Mesenteric fat pad (tissue), 1 donor: ENCODE results near the gene INTS6. TPM values are rescaled to one million over a fixed set of nuclear protein-coding genes. Genes with fewer than 3 reads are reported as not detected.
"Not testable (repeated sequence)": the region's sequence is repeated elsewhere in the genome, so short reads cannot be mapped to it uniquely, and the experiment has no call there.

Experiments used
- DNase-seq: peaks from one replicate; pipeline ENCODE4 v3.0.0-alpha.2; 2020; ENCODE audit warnings: low spot score
- total RNA-seq: library from RNA; stranded (reverse); fragmentation: NEBNext Ultra II Directional; extraction: Animal tissue kit (Norgen Biotek cat#: 25700); gene quantifications from one replicate; pipeline ENCODE4 v1.2.1, GENCODE V29; 2021
- donor health status: DM: yes; HTN: yes; CAD: no.

The INTS6 gene
- total RNA-seq, 1 donor from 2014 or later: 39.8 TPM

DNA sequence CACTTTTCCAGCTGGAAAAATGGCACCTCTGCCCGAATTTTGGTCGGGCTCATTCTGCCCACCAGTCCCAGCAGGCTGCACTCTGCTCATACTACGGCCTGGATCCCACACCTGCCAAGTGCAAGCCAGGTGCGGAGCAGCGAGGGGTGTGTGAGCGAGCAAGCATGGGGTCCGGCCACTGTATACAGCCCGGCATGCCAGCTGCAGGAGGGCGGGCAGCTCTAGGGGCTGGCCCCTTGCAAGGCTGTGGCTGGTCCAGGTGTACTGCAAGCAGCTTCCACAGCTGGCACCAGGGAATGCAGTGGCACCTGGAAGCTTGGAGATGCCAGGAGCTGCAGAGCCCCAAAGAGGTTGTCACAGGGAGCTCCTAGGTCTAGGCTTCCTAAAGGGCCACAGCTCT, 2.7 kb upstream of the INTS6 start:
- DNase-seq: no peak

DNA sequence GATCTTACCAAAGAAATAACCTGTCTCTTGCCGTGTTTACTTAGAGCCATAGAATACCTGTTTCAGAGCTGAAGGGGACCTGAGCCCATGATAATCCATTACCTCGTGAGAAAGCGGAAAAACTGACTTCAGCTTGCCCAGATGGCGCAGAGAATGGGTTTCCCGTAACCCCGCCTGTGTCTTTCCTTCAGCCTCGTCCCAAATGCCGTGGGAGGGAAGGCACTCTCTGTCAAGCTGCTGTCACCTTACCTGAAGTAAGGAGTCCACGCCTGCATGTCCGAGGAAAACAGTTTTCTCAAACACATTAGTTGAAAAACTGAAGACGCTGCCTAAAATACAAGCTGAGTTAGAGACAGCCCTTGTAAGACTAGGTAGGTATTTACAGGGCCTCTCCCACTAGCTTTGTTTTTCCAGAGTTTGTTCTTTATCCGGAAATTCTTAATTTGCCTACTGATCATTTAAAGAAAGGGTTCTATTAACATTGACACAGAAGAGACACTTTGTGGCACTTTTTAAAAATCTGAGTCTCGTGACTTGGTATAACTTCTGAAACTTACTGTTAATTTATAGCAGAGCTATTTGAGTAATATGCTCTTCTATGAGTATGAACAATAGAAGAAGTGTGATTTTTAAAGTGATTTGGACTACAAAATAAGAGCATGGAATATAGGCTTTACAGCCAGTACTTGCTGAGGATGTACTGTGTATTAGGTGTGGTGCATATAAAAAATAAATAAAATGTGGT, 1.3 kb upstream of the INTS6 start:
- no peak for DNase-seq

DNA sequence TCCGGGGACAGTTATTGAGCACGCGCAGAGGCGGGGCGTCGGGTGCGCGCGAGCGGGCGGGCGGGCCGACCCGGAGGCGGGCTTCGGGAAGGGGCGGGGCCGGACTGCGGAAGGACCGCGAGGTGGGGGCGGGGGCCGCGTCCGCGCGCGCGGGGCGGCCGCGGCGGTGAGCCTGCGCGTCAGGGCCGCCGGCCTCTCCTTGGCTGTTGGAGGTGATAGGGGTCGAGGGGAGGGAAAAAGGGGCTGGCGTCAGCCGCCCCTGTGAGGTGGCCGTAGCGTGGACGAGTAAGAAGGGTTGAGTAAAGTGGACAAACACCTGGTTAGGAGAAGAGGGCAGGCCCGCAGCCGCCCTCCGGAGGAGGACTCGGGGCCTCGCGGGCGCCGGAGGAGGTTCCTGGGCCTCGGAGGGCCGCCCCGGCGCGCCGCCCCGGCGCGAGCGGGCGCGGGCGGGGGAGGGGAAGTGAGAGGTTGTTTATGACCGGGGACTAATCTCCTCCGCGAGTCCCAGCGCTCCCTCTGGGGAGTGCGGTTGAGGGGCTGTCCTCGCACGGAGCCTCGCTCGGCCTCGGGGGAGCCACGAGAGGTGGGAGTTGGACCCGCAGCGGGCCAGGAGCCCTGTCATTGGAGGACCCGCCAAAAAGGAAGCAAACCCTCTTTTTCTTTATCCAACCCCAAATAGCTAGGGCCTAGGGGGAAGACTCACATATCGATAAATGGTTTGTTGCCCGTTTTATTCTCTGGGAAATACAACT, 547 bp upstream of the INTS6 start:
- peak; percentile 93 for DNase-seq

DNA sequence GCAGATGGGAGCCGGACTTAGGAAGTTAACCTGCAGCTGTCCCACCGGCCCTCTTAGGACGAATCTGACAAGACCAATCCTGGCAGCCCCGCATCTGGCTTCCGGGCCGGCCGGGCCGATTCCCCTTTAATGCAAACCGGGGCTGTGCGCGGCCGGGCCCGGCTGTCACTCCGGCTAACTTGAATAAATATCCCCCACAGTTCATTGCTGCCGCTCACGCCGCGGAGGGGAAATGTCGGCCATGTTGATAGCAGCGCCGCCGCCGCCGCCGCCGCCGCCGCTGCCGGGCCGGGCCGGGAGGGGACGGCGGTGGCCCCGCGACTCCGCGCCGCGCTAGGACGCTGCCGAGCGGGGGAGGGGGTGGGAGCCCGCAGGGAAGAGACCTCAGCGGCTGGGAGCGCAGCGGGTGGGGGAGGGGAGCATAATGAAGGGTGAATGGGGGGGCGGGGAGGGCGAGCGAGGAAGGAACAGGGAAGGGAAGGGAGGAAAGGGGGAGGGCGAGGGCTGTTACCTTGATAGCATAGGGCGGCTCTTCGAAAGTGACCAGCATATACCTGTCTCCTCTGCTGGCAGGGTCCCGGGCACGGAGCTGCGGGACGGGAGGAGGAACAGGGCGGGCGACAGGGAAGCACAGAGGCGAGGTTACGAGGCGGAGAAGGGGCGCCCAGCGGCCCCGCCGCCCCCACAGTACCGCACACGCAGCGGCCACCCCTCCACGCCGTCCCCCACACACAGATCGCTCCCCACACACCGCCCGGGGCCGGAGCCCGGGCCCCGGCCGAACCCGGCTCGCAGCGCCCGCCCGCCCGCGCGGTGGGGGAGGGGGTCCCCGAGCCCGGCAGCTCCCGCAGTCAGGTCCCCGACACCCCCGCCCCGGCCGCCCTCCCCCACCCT, 1.1 kb downstream of the INTS6 start:
- DNase-seq: peak; percentile 95

DNA sequence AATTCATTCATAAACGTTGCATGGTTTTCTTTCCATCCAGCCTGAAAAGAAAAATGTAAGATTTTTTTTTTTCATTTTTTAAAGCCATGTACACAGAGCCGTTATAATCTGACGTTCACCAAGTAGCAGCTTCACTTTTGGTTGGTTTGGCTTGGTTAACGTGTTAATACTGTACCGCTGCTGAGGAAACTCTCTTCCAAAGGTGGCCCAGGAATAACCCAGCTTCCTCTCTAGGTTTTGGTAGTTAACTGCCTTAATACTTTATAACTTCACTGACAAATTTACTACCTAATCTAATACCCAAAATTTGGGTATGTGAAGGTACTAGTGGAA, 1.7 kb downstream of the INTS6 start:
- DNase-seq: no peak

DNA sequence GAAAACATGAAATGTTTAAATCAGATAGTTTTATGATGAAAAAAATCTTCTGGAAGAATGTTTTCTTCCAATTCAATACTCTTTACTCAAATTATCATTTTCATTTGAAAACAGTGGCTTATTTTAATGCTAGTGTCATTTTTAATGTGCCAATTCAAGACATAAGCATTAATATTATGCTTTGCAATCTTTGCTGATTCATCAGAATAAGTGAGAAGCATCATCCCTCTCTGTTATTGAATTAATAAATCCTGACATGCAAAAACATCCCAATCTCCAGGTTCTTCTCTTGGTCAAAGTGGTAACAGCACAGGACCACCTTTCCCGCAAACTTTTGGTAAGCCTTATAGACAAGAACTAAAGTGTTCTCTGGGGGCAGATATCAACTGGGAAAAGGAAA, 3.8 kb downstream of the INTS6 start:
- no peak for DNase-seq

DNA sequence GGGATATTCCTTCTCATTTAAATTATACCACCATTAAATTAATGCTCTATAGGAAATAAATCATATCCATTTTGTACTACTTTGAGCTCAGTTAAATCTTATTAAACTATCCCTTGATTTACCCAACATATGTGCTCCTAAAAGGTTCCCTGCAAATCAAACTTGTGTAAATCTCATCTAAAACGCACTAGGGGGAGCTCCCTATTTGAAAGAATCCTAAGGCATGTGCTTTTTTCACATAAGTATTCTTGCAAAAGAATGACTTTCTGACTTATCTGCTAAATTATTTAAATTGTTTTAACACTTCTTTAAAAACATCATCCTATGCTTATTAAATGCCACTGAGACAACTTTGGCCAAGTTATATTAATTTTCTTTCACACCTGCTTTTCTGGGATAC, 7.9 kb downstream of the INTS6 start:
- DNase-seq: no peak

DNA sequence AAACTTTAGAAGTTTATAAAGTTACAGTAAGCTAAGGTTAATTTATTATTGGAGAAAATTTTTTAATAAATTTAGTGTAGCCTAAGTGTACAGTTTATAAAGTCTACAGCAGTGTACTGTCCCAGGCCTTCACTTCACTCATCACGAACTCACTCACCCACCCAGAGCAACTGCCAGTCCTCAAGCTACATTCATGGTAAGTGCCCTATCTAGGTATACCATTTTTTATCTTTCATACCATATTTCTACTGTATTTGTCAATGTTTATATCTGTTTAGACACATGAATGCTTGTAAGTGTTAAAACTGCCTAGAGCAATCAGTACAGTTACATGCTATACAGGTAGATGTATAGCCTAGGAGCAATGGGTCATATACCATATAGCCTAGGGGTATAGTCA, 12.5 kb downstream of the INTS6 start:
- DNase-seq: no peak

DNA sequence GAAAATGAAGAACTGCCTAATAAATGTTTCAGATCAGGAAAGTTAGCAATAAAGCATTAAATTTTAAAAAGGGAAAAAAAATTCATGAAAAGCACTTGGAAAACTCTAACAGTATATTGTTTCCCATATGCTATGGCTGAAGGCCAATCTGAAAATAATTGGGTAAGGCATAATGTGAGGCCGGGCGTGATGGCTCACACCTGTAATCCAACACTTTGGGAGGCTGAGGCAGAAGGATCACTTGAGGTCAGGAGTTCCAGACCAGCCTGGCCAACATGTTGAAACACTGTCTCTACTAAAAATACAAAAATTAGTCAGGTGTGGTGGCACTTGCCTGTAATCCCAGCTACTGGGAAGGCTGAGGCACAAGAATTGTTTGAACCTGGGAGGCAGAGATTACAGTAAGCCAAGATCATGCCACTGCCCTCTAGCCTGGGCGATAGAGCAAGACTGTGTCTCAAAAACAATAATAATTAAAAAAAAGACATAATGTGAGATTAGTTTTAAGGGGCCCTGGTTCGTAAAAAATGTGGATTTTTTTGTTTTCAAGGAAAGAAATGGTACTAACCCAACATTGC, 15.2 kb downstream of the INTS6 start:
- DNase-seq: no peak

DNA sequence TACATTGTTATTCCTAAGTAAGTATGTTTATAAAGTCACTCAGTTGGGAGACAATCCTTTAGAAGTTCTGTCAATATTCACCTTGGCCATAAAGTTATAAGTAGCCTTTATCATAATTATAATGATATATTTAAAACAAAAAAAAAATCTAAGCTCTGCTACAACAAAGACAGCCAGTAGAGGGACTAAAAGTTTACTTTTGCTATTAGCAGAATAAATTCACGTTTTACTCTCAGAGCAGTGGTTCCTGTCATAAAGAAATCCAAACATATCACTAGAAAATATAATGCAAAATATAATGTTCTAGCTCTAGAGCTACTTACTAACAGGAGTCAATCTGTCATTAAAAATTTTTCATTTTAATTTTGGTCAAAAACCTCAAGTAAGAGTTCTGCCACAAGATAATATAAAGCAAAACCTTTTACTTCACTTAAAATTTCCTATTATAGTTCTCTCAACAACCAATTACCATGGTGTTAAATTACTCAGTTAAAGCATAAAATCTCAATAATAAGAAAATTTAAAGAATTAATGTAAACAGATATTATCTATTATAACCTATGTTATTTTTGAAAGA, 17.7 kb downstream of the INTS6 start:
- DNase-seq: no peak

DNA sequence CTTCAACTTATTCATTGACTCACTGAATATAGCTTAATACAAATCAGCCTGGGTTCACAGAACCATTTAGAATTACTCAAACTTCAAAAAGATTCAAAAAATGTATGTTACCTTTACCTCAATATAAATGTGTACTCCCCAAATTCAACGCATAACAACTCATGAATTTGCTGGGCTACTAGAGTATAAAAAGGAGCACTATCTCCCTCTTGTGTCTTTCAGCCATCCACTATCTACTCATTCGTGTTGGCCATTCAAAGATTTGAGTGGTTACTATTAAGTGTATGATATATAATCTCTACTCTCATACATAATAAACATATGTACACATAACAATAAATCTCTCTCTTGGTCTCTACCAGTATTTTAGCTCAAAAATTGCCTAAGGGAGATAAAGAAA, 20.3 kb downstream of the INTS6 start:
- no peak for DNase-seq

DNA sequence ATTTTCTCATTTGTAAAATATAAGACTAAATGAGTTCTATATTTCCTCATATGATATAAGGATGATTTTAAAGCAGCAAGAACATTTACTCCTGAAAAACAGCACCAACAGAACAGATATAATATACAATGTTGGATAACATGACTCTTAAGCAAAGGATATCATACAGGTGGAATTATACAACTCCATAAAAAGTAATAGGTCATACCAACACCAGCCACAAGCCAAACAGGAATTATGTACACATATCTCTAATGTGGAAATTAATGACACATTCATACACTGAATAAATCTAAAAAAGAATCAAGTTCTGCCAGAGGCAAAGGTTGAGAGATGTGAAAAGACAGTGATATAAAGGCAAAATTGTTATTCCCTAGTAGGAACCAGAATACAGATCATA, 25.9 kb downstream of the INTS6 start:
- DNase-seq: no peak

DNA sequence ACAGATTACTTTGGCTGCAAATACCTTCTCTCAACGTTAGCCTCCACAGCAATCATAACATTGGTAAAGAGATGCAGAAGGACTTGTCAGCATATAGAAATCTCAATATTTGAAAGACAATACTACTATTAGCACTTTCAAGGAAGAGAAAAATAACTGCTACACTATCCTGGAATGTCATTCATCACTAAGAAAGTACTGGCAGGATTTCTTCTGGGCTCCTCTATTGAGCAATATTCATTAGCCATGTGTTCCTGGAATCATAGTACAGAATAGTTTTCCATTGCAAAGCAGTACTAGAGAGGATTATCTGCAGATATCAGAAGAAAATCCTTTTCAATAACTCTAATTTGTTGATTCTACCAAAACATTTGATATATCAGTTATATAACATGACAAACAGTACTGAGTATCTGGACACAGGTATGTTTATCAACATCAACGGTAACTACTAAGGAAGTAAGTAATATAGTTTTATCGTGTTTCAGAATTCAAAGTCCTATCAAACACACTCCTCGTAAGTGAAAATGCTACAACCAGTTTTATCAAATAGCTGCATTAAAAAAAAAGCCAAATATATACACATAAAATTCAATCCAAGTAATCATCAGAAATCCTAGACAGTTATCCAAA, 27.3 kb downstream of the INTS6 start:
- DNase-seq: no peak

DNA sequence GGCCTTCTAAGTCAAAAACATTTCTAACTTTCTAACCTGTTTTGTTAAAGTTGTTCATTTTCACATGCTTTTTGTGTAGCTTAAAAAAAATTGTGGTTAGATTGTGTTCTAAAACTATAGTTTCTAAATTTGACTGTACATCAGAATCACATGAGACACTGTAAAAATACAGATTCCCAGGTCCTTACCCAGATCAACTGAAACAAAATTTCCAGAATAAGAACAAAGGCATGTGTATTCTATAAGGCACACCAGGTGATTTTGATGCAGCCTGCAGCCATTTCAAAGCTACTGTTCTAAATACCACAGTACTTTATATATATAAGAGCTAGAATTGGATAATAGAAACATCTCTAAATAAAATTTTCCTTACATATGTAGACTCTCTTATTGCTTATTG, 29.1 kb downstream of the INTS6 start:
- no peak for DNase-seq

DNA sequence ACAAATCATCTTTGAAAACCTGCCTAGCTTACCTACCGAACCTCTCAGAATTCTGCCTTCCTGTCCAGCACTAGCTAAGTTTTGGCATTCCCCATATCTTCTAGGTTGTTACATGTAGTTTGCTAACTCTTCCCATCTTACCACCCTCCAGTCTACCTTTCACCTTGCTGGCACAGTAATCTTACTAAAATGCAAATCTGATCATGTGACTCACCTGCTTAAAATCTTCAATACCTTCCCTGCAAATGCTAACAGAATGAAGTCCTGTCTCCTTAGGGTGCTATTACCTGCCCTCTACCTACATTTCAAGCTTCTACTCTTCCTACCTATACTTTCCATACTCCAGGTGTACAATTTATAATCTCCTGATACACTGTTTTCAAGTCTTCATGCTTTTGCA, 30.4 kb downstream of the INTS6 start:
- DNase-seq: no peak

DNA sequence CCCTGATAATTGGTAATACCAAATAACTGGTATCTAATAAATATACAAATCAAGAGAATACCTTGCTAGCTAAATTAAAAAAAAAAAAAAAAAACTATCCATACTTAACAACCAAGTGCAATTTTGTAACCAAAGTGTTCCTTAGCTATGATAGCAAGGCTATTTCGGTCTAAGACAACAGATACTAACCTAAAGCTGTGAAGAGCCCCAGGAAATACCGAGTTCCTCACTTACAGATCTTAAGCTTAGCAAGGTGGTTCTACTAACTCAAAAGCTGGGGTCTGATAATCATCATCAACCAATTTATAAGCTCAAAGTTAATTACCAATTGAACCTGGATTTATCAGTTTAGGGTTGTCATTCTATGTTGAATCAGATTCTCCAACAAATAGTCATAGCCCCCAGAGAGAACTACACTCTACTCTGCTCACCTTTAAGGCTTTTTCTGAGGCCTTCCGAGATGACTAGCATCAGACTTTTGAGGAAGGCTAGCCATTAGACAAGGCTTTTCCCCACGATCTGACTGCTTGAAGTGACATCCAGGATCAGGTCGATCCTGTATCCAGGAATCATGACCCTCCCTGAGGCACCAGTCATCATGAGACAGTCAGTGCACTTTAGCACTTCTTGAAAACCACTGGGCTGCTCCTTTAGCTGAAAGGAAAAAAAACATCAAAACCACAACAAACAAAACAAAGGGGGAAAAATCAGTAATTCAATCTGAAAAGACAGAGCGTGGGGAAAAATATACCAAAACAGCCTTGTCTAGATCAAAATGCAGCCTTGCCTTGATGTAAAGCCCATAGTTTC, 31.9 kb downstream of the INTS6 start:
- no peak for DNase-seq

DNA sequence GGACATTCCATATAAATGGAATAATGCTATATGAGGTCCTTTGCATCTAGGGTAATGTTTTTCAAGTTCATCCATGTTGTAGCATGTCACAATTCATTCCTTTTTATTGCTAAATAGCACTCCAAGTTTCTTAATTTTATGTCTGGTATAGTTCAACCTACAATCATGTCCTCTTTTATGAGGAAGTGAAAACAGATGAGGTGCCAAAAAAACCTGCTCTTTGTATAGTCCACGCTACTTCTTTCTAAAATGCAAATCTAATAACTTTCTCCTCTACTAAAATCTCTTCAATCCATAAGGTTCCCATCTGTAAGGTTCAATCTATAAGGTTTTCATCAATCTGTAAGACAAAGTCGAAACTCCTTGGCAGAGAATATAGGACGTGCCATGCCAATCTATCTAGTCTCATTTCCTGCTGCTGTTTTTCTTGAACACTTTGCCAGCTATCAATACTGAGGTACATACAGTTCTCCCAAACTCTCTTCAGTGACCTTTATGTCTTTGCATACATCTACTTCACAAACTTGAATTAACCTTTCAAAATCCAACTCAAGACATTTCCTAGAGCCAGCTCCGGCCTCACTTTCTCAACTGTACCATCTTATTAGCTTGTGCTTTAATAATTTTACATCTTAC, 33.7 kb downstream of the INTS6 start:
- no peak for DNase-seq

DNA sequence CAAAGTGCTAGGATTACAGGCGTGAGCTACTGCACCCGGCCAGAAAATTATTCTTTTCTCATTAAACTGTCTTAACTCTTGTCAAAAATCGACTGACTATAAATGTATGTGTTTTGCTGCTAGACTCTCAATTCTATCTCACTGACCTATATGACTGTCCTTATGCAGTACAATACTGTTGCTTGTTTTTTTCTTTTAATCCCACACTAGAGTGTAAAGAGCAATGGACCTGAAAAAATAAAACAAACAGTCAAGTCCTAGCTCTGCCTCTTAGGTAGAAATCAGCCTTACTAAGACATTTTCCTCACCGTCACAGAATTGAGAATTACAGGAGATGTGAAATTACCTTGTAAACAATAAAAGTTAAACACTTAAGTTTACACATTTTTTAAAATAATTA, 35.1 kb downstream of the INTS6 start:
- DNase-seq: no peak

DNA sequence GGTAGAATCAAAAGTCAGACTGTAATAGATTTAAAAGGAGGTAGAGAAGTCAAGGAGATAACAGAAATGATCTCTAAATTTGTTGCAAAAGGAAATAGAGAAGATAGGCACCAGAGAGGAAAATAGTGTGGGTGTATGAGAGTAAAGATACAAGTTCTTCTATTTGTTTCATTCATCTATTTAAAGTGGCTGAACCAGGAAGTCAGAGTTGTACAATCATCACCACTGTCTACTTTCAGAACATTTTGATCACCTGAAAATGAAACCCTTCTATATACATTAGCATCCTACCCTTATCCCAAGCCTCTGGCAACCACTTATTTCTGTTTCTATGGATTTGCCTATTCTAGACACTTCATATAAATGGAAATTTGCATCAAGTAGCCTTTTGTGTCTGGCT, 36.7 kb downstream of the INTS6 start:
- DNase-seq: no peak

DNA sequence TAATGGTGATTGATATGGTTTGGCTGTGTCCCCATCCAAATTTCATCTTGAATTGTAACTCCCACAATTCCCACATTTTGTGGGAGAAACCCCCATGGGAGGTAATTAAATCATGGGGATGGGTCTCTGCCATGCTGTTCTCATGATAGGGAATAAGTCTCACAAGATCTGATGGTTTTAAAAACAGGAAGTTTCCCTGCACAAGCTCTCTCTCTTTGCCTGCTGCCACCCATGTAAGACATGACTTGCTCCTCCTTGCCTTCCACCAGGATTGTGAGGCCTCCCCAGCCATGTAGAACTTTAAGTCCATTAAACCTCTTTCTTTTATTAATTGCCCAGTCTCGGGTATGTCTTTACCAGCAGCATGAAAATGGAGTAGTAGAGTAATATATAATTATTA, 37.5 kb downstream of the INTS6 start:
- not testable (repeated sequence) for DNase-seq
